ENCODE measurements around the gene MAPK9. TPM values are rescaled to one million over a fixed set of nuclear protein-coding genes. Genes with fewer than 3 reads are reported as not detected.

Gene MAPK9
- total RNA-seq, 1 donor, result 22.9 TPM

- no peak for DNase-seq (ENCODE audit: low read depth in 2 of 3, low spot score in 2 of 3)
Measured at GRCh38 chr5:180297587-180298282, 5.9 kb upstream of the MAPK9 start.

GRCh38 chr5:180296771-180297170 is 4.9 kb upstream of the MAPK9 start:
- DNase-seq (ENCODE audit: low read depth in 2 of 3, low spot score in 2 of 3), result peak in 1 of 3 donors; percentile 22

GRCh38 chr5:180294913-180295555 is 3.2 kb upstream of the MAPK9 start:
- no peak for DNase-seq (ENCODE audit: low read depth in 2 of 3, low spot score in 2 of 3)

GRCh38 chr5:180294411-180294810 is 2.5 kb upstream of the MAPK9 start:
- DNase-seq (ENCODE audit: low read depth in 2 of 3, low spot score in 2 of 3), result peak in 2 of 3 donors; percentile 49 to 63

GRCh38 chr5:180291234-180291940 is 496 bp downstream of the MAPK9 start:
- peak in 2 of 3 donors; percentile 17 to 40 for DNase-seq (ENCODE audit: low read depth in 2 of 3, low spot score in 2 of 3)

- DNase-seq (ENCODE audit: low read depth in 2 of 3, low spot score in 2 of 3), result no peak
Measured at GRCh38 chr5:180290568-180291233, 1.2 kb downstream of the MAPK9 start.

- no peak for DNase-seq (ENCODE audit: low read depth in 2 of 3, low spot score in 2 of 3)
Measured at GRCh38 chr5:180289966-180290365, 1.9 kb downstream of the MAPK9 start.

GRCh38 chr5:180289433-180289832 is 2.5 kb downstream of the MAPK9 start:
- DNase-seq (ENCODE audit: low read depth in 2 of 3, low spot score in 2 of 3), result no peak

- no peak for DNase-seq (ENCODE audit: low read depth in 2 of 3, low spot score in 2 of 3)
Measured at GRCh38 chr5:180287868-180288267, 4.0 kb downstream of the MAPK9 start.

GRCh38 chr5:180287404-180287803 is 4.5 kb downstream of the MAPK9 start:
- no peak for DNase-seq (ENCODE audit: low read depth in 2 of 3, low spot score in 2 of 3)

GRCh38 chr5:180284149-180284548 is 7.7 kb downstream of the MAPK9 start:
- no peak for DNase-seq (ENCODE audit: low read depth in 2 of 3, low spot score in 2 of 3)

GRCh38 chr5:180283026-180283615 is 8.8 kb downstream of the MAPK9 start:
- DNase-seq (ENCODE audit: low read depth in 2 of 3, low spot score in 2 of 3), result no peak

GRCh38 chr5:180282281-180282680 is 9.6 kb downstream of the MAPK9 start:
- no peak for DNase-seq (ENCODE audit: low read depth in 2 of 3, low spot score in 2 of 3)

- DNase-seq (ENCODE audit: low read depth in 2 of 3, low spot score in 2 of 3), result no peak
Measured at GRCh38 chr5:180281706-180282105, 10.2 kb downstream of the MAPK9 start.

GRCh38 chr5:180274695-180275094 is 17.2 kb downstream of the MAPK9 start:
- DNase-seq (ENCODE audit: low read depth in 2 of 3, low spot score in 2 of 3), result no peak

GRCh38 chr5:180271221-180271620 is 20.7 kb downstream of the MAPK9 start:
- no peak for DNase-seq (ENCODE audit: low read depth in 2 of 3, low spot score in 2 of 3)

GRCh38 chr5:180259260-180259611 is 32.6 kb downstream of the MAPK9 start:
- no peak for DNase-seq (ENCODE audit: low read depth in 2 of 3, low spot score in 2 of 3)

- DNase-seq (ENCODE audit: low read depth in 2 of 3, low spot score in 2 of 3), result no peak
Measured at GRCh38 chr5:180253036-180253824, 38.7 kb downstream of the MAPK9 start.

- DNase-seq (ENCODE audit: low read depth in 2 of 3, low spot score in 2 of 3), result no peak
Measured at GRCh38 chr5:180251887-180252286, 40.0 kb downstream of the MAPK9 start.

- no peak for DNase-seq (ENCODE audit: low read depth in 2 of 3, low spot score in 2 of 3)
Measured at GRCh38 chr5:180251141-180251540, 40.7 kb downstream of the MAPK9 start.
